PC-3 (cell line): Measurements from ENCODE around the gene LAMA3. TPM values are rescaled to one million over a fixed set of nuclear protein-coding genes. Genes with fewer than 3 reads are reported as not detected.

Experiments
- ATAC-seq: fragments of 200-7000 bp; cut with Tn5 transposase; 2 replicates; pipeline ENCODE4 v1.9.1; 2020; ENCODE audit warnings: mild to moderate bottlenecking, moderate library complexity
- BruUV-seq: library from RNA; stranded (reverse); fragments of 400-500 nt; replicated peaks from 2 replicates; lab custom pipeline; 2021; lab: Mats Ljungman, UMichigan
- CTCF ChIA-PET: fragments of 300-600 bp; sonication (Branson Sonifier 250); formaldehyde crosslinking; loops from one replicate; lab custom pipeline; 2022; ENCODE audit warnings: antibody characterized with exemption; lab: Charles Lee
- POLR2A ChIA-PET: fragments of 300-600 bp; sonication (Branson Sonifier 250); formaldehyde crosslinking; loops from one replicate; lab custom pipeline; 2022; ENCODE audit warnings: antibody characterized with exemption; ENCODE audit not compliant: unreplicated experiment; lab: Charles Lee
- DNase-seq: peaks from one replicate; pipeline ENCODE4 v3.0.0-alpha.2; 2015
- H2AFZ ChIP-seq: fragments of 300-600 bp; sonication (generic); 2 replicates; pipeline ENCODE4 v1.6.0; 2016; ENCODE audit warnings: antibody characterized with exemption, low read length
- H3F3A ChIP-seq: fragments of 300-600 bp; sonication (generic); one replicate; pipeline ENCODE4 v1.6.0; 2017; ENCODE audit warnings: antibody characterized with exemption, low read length, control low read depth, mild to moderate bottlenecking; ENCODE audit not compliant: unreplicated experiment
- H3K27ac ChIP-seq: fragments of 300-600 bp; sonication (generic); 2 replicates; pipeline ENCODE4 v1.5.1; 2016; ENCODE audit warnings: mild to moderate bottlenecking, low read length
- H3K27me3 ChIP-seq: fragments of 300-600 bp; sonication (generic); 2 replicates; pipeline ENCODE4 v1.6.1; 2016; ENCODE audit warnings: low read length, mixed read lengths
- H3K36me3 ChIP-seq: fragments of 300-600 bp; sonication (generic); 2 replicates; pipeline ENCODE4 v1.6.1; 2016; ENCODE audit warnings: low read depth, mixed run types, low read length, mixed read lengths
- H3K4me1 ChIP-seq: fragments of 300-600 bp; sonication (generic); 2 replicates; pipeline ENCODE4 v1.5.1; 2016; ENCODE audit warnings: low read length; ENCODE audit not compliant: insufficient read depth
- H3K4me2 ChIP-seq: fragments of 300-600 bp; sonication (generic); 2 replicates; pipeline ENCODE4 v1.6.0; 2016; ENCODE audit warnings: low read length
- H3K4me3 ChIP-seq: fragments of 300-600 bp; sonication (generic); 2 replicates; pipeline ENCODE4 v1.5.1; 2016; ENCODE audit warnings: mild to moderate bottlenecking, low read length, mixed read lengths
- H3K79me2 ChIP-seq: fragments of 300-600 bp; sonication (generic); 2 replicates; pipeline ENCODE4 v1.6.1; 2017; ENCODE audit warnings: low read length, mixed read lengths
- H3K9ac ChIP-seq: fragments of 300-600 bp; sonication (generic); 2 replicates; pipeline ENCODE4 v1.6.0; 2016; ENCODE audit warnings: mild to moderate bottlenecking, low read length
- H3K9me2 ChIP-seq: fragments of 300-600 bp; sonication (generic); replicated peaks from 2 replicates; pipeline ENCODE4 v1.6.1; 2016; ENCODE audit warnings: mixed run types, low read length, mixed read lengths
- H3K9me3 ChIP-seq: fragments of 300-600 bp; sonication (generic); 2 replicates; pipeline ENCODE4 v1.6.1; 2016; ENCODE audit warnings: low read length, mixed read lengths
- H4K20me1 ChIP-seq: fragments of 300-600 bp; sonication (generic); 2 replicates; pipeline ENCODE4 v1.6.1; 2016; ENCODE audit warnings: low read length, mixed read lengths
- EZH2 ChIP-seq: fragments of 300-600 bp; sonication (generic); IDR thresholded peaks from one replicate; pipeline ENCODE4 v1.6.1; 2017; ENCODE audit warnings: antibody characterized with exemption, mild to moderate bottlenecking, low read length; ENCODE audit not compliant: unreplicated experiment
- EZH2phosphoT487 ChIP-seq: fragments of 300-600 bp; sonication (generic); IDR thresholded peaks from 2 replicates; pipeline ENCODE4 v1.6.1; 2018; ENCODE audit warnings: mild to moderate bottlenecking, antibody characterized with exemption, low read length, borderline replicate concordance
- intact Hi-C: fragments of 100-400 bp; cut with micrococcal nuclease; formaldehyde crosslinking; loops from 2 replicates; pipeline ENCODE4 v1.9.0; 2023
- total RNA-seq: library from RNA; depleted of rRNA; stranded (reverse); fragments of >200 nt; gene quantifications from 2 replicates; pipeline ENCODE4 v1.2.3, GENCODE V29; 2014
- TF ChIP-seq, protein P1 (sequence below): fragments of 300-600 bp; sonication (generic); conservative IDR thresholded peaks from 2 replicates; pipeline ENCODE4 v1.5.1; 2017; ENCODE audit warnings: antibody characterized with exemption, low read depth, mild to moderate bottlenecking, low read length

Gene LAMA3
- total RNA-seq, 1 experiment from 2014 or later, result 224 TPM

GRCh38 chr18:23861805-23862470 is 172.7 kb downstream of the LAMA3 start:
- Histone ChIP-seq H4K20me1 (no peaks in the 10 kb centered on the region), H3K4me1 (peaks cover 53% of the 10 kb centered on the region), H3K9me2 (no peaks in the 10 kb centered on the region), H3K4me3 (no peak overlapping the region), H3K4me2 (peak overlapping the region; percentile 44), H3K36me3 (peaks cover 64% of the 10 kb centered on the region), H3K9ac (peak overlapping the region; percentile 84), H3K27ac (peak overlapping the region; percentile 99), H3K27me3 (no peaks in the 10 kb centered on the region), H2AFZ (no peak overlapping the region), H3K9me3 (no peaks in the 10 kb centered on the region), H3F3A (peaks cover 11% of the 10 kb centered on the region), H3K79me2 (no peaks in the 10 kb centered on the region)
- CTCF ChIA-PET, result interaction anchor here (0.6 kb wide), 1 partner anchor 34 kb away, joined by 3 read pairs; no protein-coding TSS in a partner anchor
- intact Hi-C loops, result loop anchor here (1.0 to 10.0 kb wide), 3 partner anchors 10 to 133 kb away; no protein-coding TSS in a partner anchor
- DNase-seq (peak; percentile 88), ATAC-seq (peak; percentile 88)
- TF ChIP-seq EZH2phosphoT487, result no peak
- TF ChIP-seq EZH2, result no peak
- TF ChIP-seq, protein P1, sequence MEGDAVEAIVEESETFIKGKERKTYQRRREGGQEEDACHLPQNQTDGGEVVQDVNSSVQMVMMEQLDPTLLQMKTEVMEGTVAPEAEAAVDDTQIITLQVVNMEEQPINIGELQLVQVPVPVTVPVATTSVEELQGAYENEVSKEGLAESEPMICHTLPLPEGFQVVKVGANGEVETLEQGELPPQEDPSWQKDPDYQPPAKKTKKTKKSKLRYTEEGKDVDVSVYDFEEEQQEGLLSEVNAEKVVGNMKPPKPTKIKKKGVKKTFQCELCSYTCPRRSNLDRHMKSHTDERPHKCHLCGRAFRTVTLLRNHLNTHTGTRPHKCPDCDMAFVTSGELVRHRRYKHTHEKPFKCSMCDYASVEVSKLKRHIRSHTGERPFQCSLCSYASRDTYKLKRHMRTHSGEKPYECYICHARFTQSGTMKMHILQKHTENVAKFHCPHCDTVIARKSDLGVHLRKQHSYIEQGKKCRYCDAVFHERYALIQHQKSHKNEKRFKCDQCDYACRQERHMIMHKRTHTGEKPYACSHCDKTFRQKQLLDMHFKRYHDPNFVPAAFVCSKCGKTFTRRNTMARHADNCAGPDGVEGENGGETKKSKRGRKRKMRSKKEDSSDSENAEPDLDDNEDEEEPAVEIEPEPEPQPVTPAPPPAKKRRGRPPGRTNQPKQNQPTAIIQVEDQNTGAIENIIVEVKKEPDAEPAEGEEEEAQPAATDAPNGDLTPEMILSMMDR, result no peak
- POLR2A ChIA-PET, result interaction anchor here (0.6 to 0.8 kb wide), 7 partner anchors 9 to 270 kb away, joined by 3 to 6 read pairs (median 4); no protein-coding TSS in a partner anchor
- BruUV-seq, result no TSS peak

GRCh38 chr18:23864624-23865023 is 175.4 kb downstream of the LAMA3 start:
- peaks cover 11% of the 10 kb centered on the region for H3F3A ChIP-seq
- ChIA-PET CTCF (no interaction called here), POLR2A (no interaction called here)
- no peak overlapping the region for H3K27ac ChIP-seq
- TF ChIP-seq, protein P1, result no peak
- TF ChIP-seq EZH2 (no peak), EZH2phosphoT487 (no peak)
- H3K36me3 ChIP-seq, result peaks cover 59% of the 10 kb centered on the region
- no peak overlapping the region for H3K4me2 ChIP-seq
- no peak overlapping the region for H2AFZ ChIP-seq
- no TSS peak for BruUV-seq
- no peak for ATAC-seq
- no peak overlapping the region for H3K9ac ChIP-seq
- no peaks in the 10 kb centered on the region for H3K27me3 ChIP-seq
- no peaks in the 10 kb centered on the region for H3K79me2 ChIP-seq
- no peak for DNase-seq
- intact Hi-C loops, result loop anchor here (10.0 kb wide), 1 partner anchor 130 kb away; no protein-coding TSS in a partner anchor
- H3K4me3 ChIP-seq, result no peak overlapping the region
- no peaks in the 10 kb centered on the region for H3K9me2 ChIP-seq
- no peaks in the 10 kb centered on the region for H4K20me1 ChIP-seq
- H3K9me3 ChIP-seq, result no peaks in the 10 kb centered on the region
- peaks cover 38% of the 10 kb centered on the region for H3K4me1 ChIP-seq

- Histone ChIP-seq H3K27me3 (no peaks in the 10 kb centered on the region), H3K4me3 (no peak overlapping the region), H3K79me2 (no peaks in the 10 kb centered on the region), H3K9ac (no peak overlapping the region), H3K4me2 (no peak overlapping the region), H3K27ac (no peak overlapping the region), H3K9me3 (no peaks in the 10 kb centered on the region), H2AFZ (no peak overlapping the region), H3K36me3 (peaks cover 46% of the 10 kb centered on the region), H3F3A (no peaks in the 10 kb centered on the region), H3K4me1 (peaks cover 38% of the 10 kb centered on the region), H3K9me2 (no peaks in the 10 kb centered on the region), H4K20me1 (no peaks in the 10 kb centered on the region)
- no TSS peak for BruUV-seq
- ChIA-PET CTCF (no interaction called here), POLR2A (no interaction called here)
- ATAC-seq, result no peak
- no peak for DNase-seq
- intact Hi-C loops, result loop anchor here (10.0 kb wide), 1 partner anchor 128 kb away; no protein-coding TSS in a partner anchor
- TF ChIP-seq EZH2 (no peak), EZH2phosphoT487 (no peak)
- TF ChIP-seq, protein P1, result no peak
These were observed 177.8 kb downstream of the LAMA3 start for GRCh38 chr18:23867006-23867405.
